Omental fat pad (tissue), 4 donors: ENCODE measurements around the gene RFC2. TPM values are rescaled to one million over a fixed set of nuclear protein-coding genes. Genes with fewer than 3 reads are reported as not detected.

Source experiments
- ATAC-seq: fragments of 150-250 bp; one replicate; pipeline ENCODE4 v1.9.1; 2016; ENCODE audit warnings: mild to moderate bottlenecking, moderate library complexity; ENCODE audit not compliant: low FRiP score
- DNase-seq: peaks from one replicate; pipeline ENCODE4 v3.0.0-alpha.2; 2019; ENCODE audit warnings: low spot score
- CTCF ChIP-seq, 3 donors: fragments of 450-650 bp; IDR thresholded peaks; one replicate each; pipeline ENCODE4 v1.5.1; 2016 to 2017; ENCODE audit warnings: antibody characterized with exemption in 3 of 3, mild to moderate bottlenecking in 3 of 3, moderate library complexity in 2 of 3
- total RNA-seq, 4 donors: library from RNA; depleted of rRNA; stranded (reverse); fragments of >200 nt; gene quantifications; one replicate each; pipeline ENCODE4 v1.1.0, GENCODE V29; 2016

The RFC2 gene
- total RNA-seq, 4 donors from 2014 or later: 10.9 to 14.8 (median 12.3) TPM

GRCh38 chr7:74222851-74223710, 31.1 kb downstream of the RFC2 start:
- no peak for TF ChIP-seq CTCF (IDR thresholded peaks at IDR 0.05)
- DNase-seq: no peak
- no peak for ATAC-seq

GRCh38 chr7:74221713-74222112, 32.5 kb downstream of the RFC2 start:
- no peak for DNase-seq
- no peak for ATAC-seq
- no peak for TF ChIP-seq CTCF (IDR thresholded peaks at IDR 0.05)

- TF ChIP-seq CTCF (IDR thresholded peaks at IDR 0.05): no peak
- ATAC-seq (no peak), DNase-seq (no peak)
Measured at GRCh38 chr7:74220229-74220628, 34.0 kb downstream of the RFC2 start.

GRCh38 chr7:74219416-74219815, 34.8 kb downstream of the RFC2 start:
- ATAC-seq (no peak), DNase-seq (no peak)
- TF ChIP-seq CTCF (IDR thresholded peaks at IDR 0.05): no peak

- TF ChIP-seq CTCF (IDR thresholded peaks at IDR 0.05): no peak
- DNase-seq (no peak), ATAC-seq (no peak)
Measured at GRCh38 chr7:74218343-74218698, 35.9 kb downstream of the RFC2 start.

GRCh38 chr7:74217455-74218342, 36.5 kb downstream of the RFC2 start:
- no peak for TF ChIP-seq CTCF (IDR thresholded peaks at IDR 0.05)
- ATAC-seq: no peak
- DNase-seq: no peak
